Stomach (tissue), 19 donors: ENCODE measurements around the gene CUTC. TPM values are rescaled to one million over a fixed set of nuclear protein-coding genes. Genes with fewer than 3 reads are reported as not detected.

Experiments
- DNase-seq, 2 donors: peaks; one replicate each; pipeline versions ENCODE4 v3.0.0 to v3.0.0-alpha.2; 2013 to 2019
- H3K27ac ChIP-seq, 5 donors: fragments of 200-600 bp in 4 of 5; sonication (generic) in 4 of 5; one replicate each; pipeline ENCODE4 v1.5.1; 2013 to 2019; ENCODE audit warnings: mild to moderate bottlenecking in 1 of 5, moderate library complexity in 1 of 5
- H3K27me3 ChIP-seq, 3 donors: fragments of 200-600 bp; sonication (generic); one replicate each; pipeline ENCODE4 v1.5.1; 2017 to 2019; ENCODE audit warnings: mixed run types in 1 of 3
- H3K36me3 ChIP-seq, 4 donors: fragments of 200-600 bp; sonication (generic); 1 replicate in 3 of 4; 2 replicates in 1 of 4; pipeline ENCODE4 v1.5.1; 2016 to 2019
- H3K4me1 ChIP-seq, 4 donors: fragments of 200-600 bp; sonication (generic); one replicate each; pipeline ENCODE4 v1.5.1; 2016 to 2019
- H3K4me3 ChIP-seq, 4 donors: fragments of 200-600 bp; sonication (generic) in 3 of 4; one replicate each; pipeline ENCODE4 v1.5.1; 2016 to 2019; ENCODE audit warnings: mild to moderate bottlenecking in 1 of 4
- H3K9me3 ChIP-seq, 4 donors: fragments of 200-600 bp; sonication (generic); one replicate each; pipeline ENCODE4 v1.5.1; 2016 to 2019
- CTCF ChIP-seq, 7 experiments: fragments of 450-650 bp in 4 of 7; fragments of 200-600 bp in 3 of 7; sonication (generic) in 3 of 7; IDR thresholded peaks; one replicate each; pipeline ENCODE4 v1.5.1; 2016 to 2019; ENCODE audit warnings: antibody characterized with exemption in 7 of 7, control low read depth in 2 of 7, mild to moderate bottlenecking in 1 of 7
- EP300 ChIP-seq: sonication (generic); formaldehyde crosslinking; IDR thresholded peaks from one replicate; pipeline ENCODE4 v1.6.1; 2017; ENCODE audit warnings: antibody characterized with exemption
- POLR2A ChIP-seq, 4 donors: fragments of 450-650 bp; IDR thresholded peaks; one replicate each; pipeline ENCODE4 v1.6.1; 2016; ENCODE audit warnings: antibody characterized with exemption in 4 of 4, control low read depth in 2 of 4, mild to moderate bottlenecking in 1 of 4, moderate library complexity in 1 of 4
- POLR2AphosphoS5 ChIP-seq, 3 donors: sonication (generic); formaldehyde crosslinking; IDR thresholded peaks; one replicate each; pipeline ENCODE4 v1.6.1; 2016; ENCODE audit warnings: antibody characterized with exemption in 3 of 3
- WGBS, 5 donors: extraction: QIAGEN DNeasy Blood & Tissue Kit in 3 of 5; methylation state at CpG; one replicate each; pipeline versions ENCODE4 v1.1.5 to v1.1.7; 2013 to 2018; 5-methylcytosine and 5-hydroxymethylcytosine counted together
- intact Hi-C: fragments of 100-400 bp; cut with DNase I; formaldehyde crosslinking; loops from one replicate; pipeline ENCODE4 v1.15.1; 2023; ENCODE audit warnings: low total_unique reads
- long read RNA-seq, 10 donors: transcript quantifications; one replicate each; lab custom pipeline, GENCODE V29; 2026
- polyA plus RNA-seq, 3 donors: library from polyadenylated mRNA; stranded (reverse); fragments of 200-250 nt; gene quantifications; one replicate each; pipeline ENCODE4 v1.2.3, GENCODE V29; 2013
- total RNA-seq, 5 donors: library from RNA; depleted of rRNA; stranded (reverse); fragments of >200 nt; gene quantifications; one replicate each; pipeline versions ENCODE4 v1.1.0 to v1.2.3, GENCODE V29; 2014 to 2016
- donor health status: healthy with polysubstance abuse.
- donor health status: Bipolar disorder and iron deficiency.
- donor health status: healthy.

CUTC gene, protein sequence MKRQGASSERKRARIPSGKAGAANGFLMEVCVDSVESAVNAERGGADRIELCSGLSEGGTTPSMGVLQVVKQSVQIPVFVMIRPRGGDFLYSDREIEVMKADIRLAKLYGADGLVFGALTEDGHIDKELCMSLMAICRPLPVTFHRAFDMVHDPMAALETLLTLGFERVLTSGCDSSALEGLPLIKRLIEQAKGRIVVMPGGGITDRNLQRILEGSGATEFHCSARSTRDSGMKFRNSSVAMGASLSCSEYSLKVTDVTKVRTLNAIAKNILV
- total RNA-seq (10 to 100 TPM in 4 of 5 donors, 1 to 10 TPM in 1; 2.6 to 63.0 (median 45.2) TPM), polyA plus RNA-seq (10 to 100 TPM; 22.4 to 33.6 (median 28.0) TPM)
- long read RNA-seq, donor 1, partial matches to known transcripts = 13 of 15 reads
- long read RNA-seq, donor 1, other reads (novel, unspliced or antisense) = 0 of 15 reads
- long read RNA-seq, donor 2, partial matches to known transcripts = 0 of 2 reads
- long read RNA-seq, donor 2, other reads (novel, unspliced or antisense) = 0 of 2 reads
- long read RNA-seq, donor 3, partial matches to known transcripts = 0 of 1 reads
- long read RNA-seq, donor 3, other reads (novel, unspliced or antisense) = 0 of 1 reads
- long read RNA-seq, donor 4, partial matches to known transcripts = 0 of 2 reads
- long read RNA-seq, donor 4, other reads (novel, unspliced or antisense) = 0 of 2 reads
- long read RNA-seq, donor 5, partial matches to known transcripts = 0 of 4 reads
- long read RNA-seq, donor 5, other reads (novel, unspliced or antisense) = 0 of 4 reads
- long read RNA-seq, donor 6, transcript CUTC-203 (8 exons, 831 nt) = major isoform, 7 of 19 reads
- long read RNA-seq, donor 6, transcript CUTC-202 (9 exons, 1,346 nt) = major isoform, 7 of 19 reads
- long read RNA-seq, donor 6, partial matches to known transcripts = 5 of 19 reads
- long read RNA-seq, donor 6, other reads (novel, unspliced or antisense) = 0 of 19 reads
- long read RNA-seq, donor 7, partial matches to known transcripts = 0 of 5 reads
- long read RNA-seq, donor 7, other reads (novel, unspliced or antisense) = 0 of 5 reads
- long read RNA-seq, donor 8, partial matches to known transcripts = 8 of 20 reads
- long read RNA-seq, donor 8, other reads (novel, unspliced or antisense) = 6 of 20 reads
- long read RNA-seq, donor 9, partial matches to known transcripts = 0 of 2 reads
- long read RNA-seq, donor 9, other reads (novel, unspliced or antisense) = 0 of 2 reads
- long read RNA-seq, donor 10, partial matches to known transcripts = 0 of 4 reads
- long read RNA-seq, donor 10, other reads (novel, unspliced or antisense) = 0 of 4 reads

- H3K36me3 ChIP-seq = peaks cover 4 to 39% (median 35%) of the 10 kb centered on the region in 4 donors
- no peaks in the 10 kb centered on the region for H3K27me3 ChIP-seq
- no peak for TF ChIP-seq POLR2A (IDR thresholded peaks at IDR 0.05)
- TF ChIP-seq CTCF (IDR thresholded peaks at IDR 0.05) = peak in 5 of 7 experiments; percentile 25 to 55 (median 35)
- peak; percentile 88 to 96 (median 90) for TF ChIP-seq POLR2AphosphoS5 (IDR thresholded peaks at IDR 0.05)
- TF ChIP-seq EP300 = no peak
- H3K4me3 ChIP-seq = peak within 1 kb of the TSS; percentile 66 to 84 (median 78)
- intact Hi-C loops = no loop called here
- DNase-seq = peak; percentile 97 to 99
- peaks cover 12 to 48% (median 34%) of the 10 kb centered on the region in 4 donors for H3K4me1 ChIP-seq
- WGBS, 5 donors = 0 to 1% (median 0%) methylated on average over 52 to 73 of the region's 73 CpGs
- H3K9me3 ChIP-seq = no peaks in the 10 kb centered on the region
- H3K27ac ChIP-seq = peak within 1 kb of the TSS; percentile 91 to 98 (median 95)
These were observed at the start of gene CUTC, which contains the start of gene COX15 for GRCh38 chr10:99732033-99732842. CUTC (plus strand) TSS chr10:99732234; CDS start chr10:99732349, 115 bp downstream. COX15 (minus strand) TSS chr10:99732127; CDS start chr10:99732049, 78 bp downstream.

- Histone ChIP-seq H3K9me3 (no peaks in the 10 kb centered on the region), H3K27ac (no peak overlapping the region), H3K4me1 (peaks cover 0 to 18% (median 2%) of the 10 kb centered on the region in 4 donors), H3K36me3 (peaks cover 8 to 53% (median 35%) of the 10 kb centered on the region in 4 donors), H3K4me3 (no peak overlapping the region), H3K27me3 (no peaks in the 10 kb centered on the region)
- peak in 1 of 2 donors; percentile 31 for DNase-seq
- intact Hi-C loops = no loop called here
- WGBS, 5 donors = 22 to 44% (median 38%) methylated on average over 1 of the region's 1 CpG
- TF ChIP-seq POLR2AphosphoS5 (IDR thresholded peaks at IDR 0.05) = no peak
- TF ChIP-seq CTCF (IDR thresholded peaks at IDR 0.05) = peak in 3 of 7 experiments; percentile 7 to 28 (median 12)
- TF ChIP-seq POLR2A (IDR thresholded peaks at IDR 0.05) = no peak
- no peak for TF ChIP-seq EP300
These were observed 49.3 kb upstream of the CUTC start for GRCh38 chr10:99682752-99683151.

- Histone ChIP-seq H3K36me3 (peaks cover 0 to 57% (median 31%) of the 10 kb centered on the region in 4 donors), H3K4me3 (no peak overlapping the region), H3K27ac (peak overlapping the region in 1 of 5 donors; percentile 16), H3K9me3 (no peaks in the 10 kb centered on the region), H3K4me1 (peaks cover 0 to 18% (median 2%) of the 10 kb centered on the region in 4 donors), H3K27me3 (no peaks in the 10 kb centered on the region)
- intact Hi-C loops = no loop called here
- 60 to 79% (median 61%) methylated on average over 2 of the region's 2 CpGs for WGBS, 5 donors
- TF ChIP-seq POLR2AphosphoS5 (IDR thresholded peaks at IDR 0.05) (no peak), CTCF (IDR thresholded peaks at IDR 0.05) (no peak), POLR2A (IDR thresholded peaks at IDR 0.05) (no peak), EP300 (no peak)
- peak in 1 of 2 donors; percentile 38 for DNase-seq
These were observed 46.5 kb upstream of the CUTC start for GRCh38 chr10:99685597-99685967.
